AG04450 (cell line): ENCODE results near the gene TMPRSS6. TPM values are rescaled to one million over a fixed set of nuclear protein-coding genes. Genes with fewer than 3 reads are reported as not detected.

Experiments
- CTCF ChIA-PET: fragments of 300-600, 350-600 bp; formaldehyde crosslinking; extraction: SDS; loops from one replicate; lab custom pipeline; 2022; ENCODE audit warnings: antibody characterized with exemption, inconsistent platforms; lab: Charles Lee
- POLR2A ChIA-PET: fragments of 350-600 bp; formaldehyde crosslinking; extraction: SDS; loops from one replicate; lab custom pipeline; 2021; ENCODE audit warnings: antibody characterized with exemption, inconsistent platforms; lab: Yijun Ruan, JAX
- DNase-seq: peaks from one replicate; pipeline ENCODE4 v3.0.0-alpha.2; 2011; ENCODE audit warnings: low read depth, low spot score
- H3K27ac ChIP-seq: one replicate; pipeline ENCODE4 v1.5.1; 2012; ENCODE audit warnings: low read depth, low read length, control low read depth
- H3K27me3 ChIP-seq: one replicate; pipeline ENCODE4 v1.6.0; 2012; ENCODE audit warnings: low read length; ENCODE audit not compliant: control insufficient read depth, insufficient read depth
- H3K4me3 ChIP-seq: 2 replicates; pipeline ENCODE4 v1.5.1; 2011; ENCODE audit warnings: mild to moderate bottlenecking, low read depth, low read length, control low read depth
- H3K9me3 ChIP-seq: 2 replicates; pipeline ENCODE4 v1.5.1; 2012; ENCODE audit warnings: low read length; ENCODE audit not compliant: control insufficient read depth, insufficient read depth
- CTCF ChIP-seq: IDR thresholded peaks from 2 replicates; pipeline ENCODE4 v1.5.1; 2011; ENCODE audit warnings: low read depth, low read length, control low read depth, inconsistent platforms
- polyA plus RNA-seq: library from polyadenylated mRNA; depleted of rRNA; stranded (reverse); fragments of >200 nt; gene quantifications from 2 replicates; pipeline ENCODE4 v1.2.3, GENCODE V29; 2011

Gene TMPRSS6
- polyA plus RNA-seq, 1 experiment: not detected

DNA sequence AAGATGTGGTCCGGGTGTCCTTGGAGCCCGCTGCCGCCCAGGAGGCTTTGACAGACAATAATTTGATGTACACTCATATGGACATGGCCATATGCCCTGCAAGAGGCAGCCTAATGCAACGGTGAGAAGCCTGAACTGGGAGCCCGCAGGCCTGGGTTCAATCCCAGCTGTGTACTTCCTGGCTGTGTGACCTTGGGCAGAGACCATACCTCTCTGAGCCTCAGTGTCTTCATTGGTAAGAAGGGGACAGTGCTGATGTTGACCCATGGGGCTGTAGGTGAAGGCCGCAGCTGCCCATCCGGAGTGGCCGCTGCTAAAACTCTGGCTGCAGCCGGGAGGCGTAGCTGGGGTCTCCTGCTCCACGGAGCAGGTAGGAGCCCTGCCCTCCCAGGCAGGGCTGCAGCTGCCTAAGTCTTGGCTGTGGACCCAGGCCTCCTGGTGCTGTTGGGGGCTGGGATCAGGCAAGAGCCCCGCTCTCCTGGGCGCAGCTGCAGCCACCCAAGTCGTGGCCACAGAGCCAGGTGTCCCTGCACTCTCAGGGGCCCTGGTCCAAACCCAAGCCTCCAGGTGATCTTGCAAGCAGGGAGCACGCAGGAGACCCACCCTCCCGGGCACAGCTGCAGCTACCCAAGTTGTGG, 31.3 kb upstream of the TMPRSS6 start:
- no peak overlapping the region for H3K27ac ChIP-seq
- POLR2A ChIA-PET: no interaction called here

DNA sequence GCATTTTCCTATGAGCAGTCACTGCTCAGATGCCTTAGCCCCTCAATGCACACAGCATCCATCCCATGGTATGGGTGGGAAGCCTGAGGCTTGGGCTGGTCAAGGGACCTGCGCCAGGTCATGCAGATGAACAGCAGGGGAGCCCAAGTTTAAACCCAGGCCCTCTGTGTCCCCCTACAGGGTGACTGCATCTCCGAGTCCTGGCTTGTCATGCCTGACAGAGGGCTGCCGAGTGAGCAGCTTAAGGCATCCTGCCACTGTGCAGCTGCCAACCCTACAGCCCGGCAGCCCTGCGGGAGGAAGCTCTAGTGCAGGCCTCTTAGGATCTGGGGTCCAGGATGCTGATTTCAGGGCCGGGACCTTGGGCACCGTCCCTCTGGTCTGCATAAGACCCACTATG, 30.2 kb upstream of the TMPRSS6 start:
- H3K4me3 ChIP-seq: no peak overlapping the region
- H3K27ac ChIP-seq: no peak overlapping the region
- H3K9me3 ChIP-seq: peaks cover 4% of the 10 kb centered on the region; the same call in 1 of the 2 replicates
- CTCF ChIA-PET: no interaction called here
- POLR2A ChIA-PET: no interaction called here
- no peak for TF ChIP-seq CTCF
- DNase-seq: no peak
- H3K27me3 ChIP-seq: peaks cover 34% of the 10 kb centered on the region

More for the DNA sequence above, 31.3 kb upstream of the TMPRSS6 start:
- no peak for DNase-seq
- peaks cover 4% of the 10 kb centered on the region; the same call in 1 of the 2 replicates for H3K9me3 ChIP-seq
- H3K27me3 ChIP-seq: peaks cover 40% of the 10 kb centered on the region
- no peak overlapping the region for H3K4me3 ChIP-seq
- no peak for TF ChIP-seq CTCF
- CTCF ChIA-PET: no interaction called here

- TF ChIP-seq CTCF: no peak
These were observed 29.5 kb upstream of the TMPRSS6 start for GRCh38 chr22:37138849-37139561.

DNA sequence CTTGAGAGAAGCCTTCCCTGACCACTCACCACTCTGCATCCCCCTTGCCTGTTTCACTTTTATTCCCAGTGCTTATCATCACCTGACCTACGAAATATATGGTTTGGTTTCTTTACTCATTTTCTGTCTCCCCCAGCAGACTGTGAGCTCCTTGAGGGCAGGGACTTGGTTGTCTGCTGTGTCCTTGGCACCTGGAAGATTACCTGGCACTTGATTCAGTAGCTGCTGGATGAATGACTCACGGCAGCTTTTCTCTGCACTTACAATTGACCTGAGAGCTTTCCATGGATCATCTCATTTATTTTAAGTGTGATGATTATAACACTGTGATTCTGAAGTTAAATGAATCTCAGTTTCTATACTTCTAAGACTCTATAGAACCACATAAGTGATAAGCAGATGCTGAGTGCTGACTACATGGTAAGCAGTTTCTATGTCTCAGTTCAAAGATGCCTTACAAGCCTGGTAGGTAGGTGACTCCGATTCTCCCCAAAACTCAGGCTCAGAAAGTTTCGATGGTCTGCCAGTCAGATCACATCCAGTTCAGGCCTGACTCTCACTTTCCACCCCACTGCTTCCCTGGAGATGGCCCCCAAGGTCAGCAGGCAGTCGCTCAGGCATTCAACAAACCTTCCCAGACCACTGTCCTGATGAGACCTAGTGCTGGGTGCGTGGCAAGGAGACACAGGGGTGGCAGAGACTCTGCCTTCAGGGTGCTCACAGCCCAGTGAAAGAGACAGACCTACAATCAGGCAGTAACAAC, 28.6 kb upstream of the TMPRSS6 start:
- no peak overlapping the region for H3K27ac ChIP-seq
- DNase-seq: no peak
- no peak overlapping the region for H3K4me3 ChIP-seq
- peaks cover 4% of the 10 kb centered on the region; the same call in 1 of the 2 replicates for H3K9me3 ChIP-seq
- no peak for TF ChIP-seq CTCF
- peaks cover 27% of the 10 kb centered on the region for H3K27me3 ChIP-seq
- ChIA-PET POLR2A (no interaction called here), CTCF (no interaction called here)

More at GRCh38 chr22:37138849-37139561, 29.5 kb upstream of the TMPRSS6 start:
- Histone ChIP-seq H3K4me3 (no peak overlapping the region), H3K9me3 (peaks cover 4% of the 10 kb centered on the region; the same call in 1 of the 2 replicates), H3K27me3 (peaks cover 32% of the 10 kb centered on the region), H3K27ac (no peak overlapping the region)
- ChIA-PET CTCF (no interaction called here), POLR2A (no interaction called here)
- no peak for DNase-seq
